Mesendoderm (in vitro differentiated cells): ENCODE data around the gene SLC8A1.

ENCODE experiments used
- DNase-seq: peaks from one replicate; pipeline ENCODE4 v3.0.0; 2013
- H2AK5ac ChIP-seq: 2 replicates; pipeline ENCODE4 v1.6.1; 2013; ENCODE audit warnings: low read length, inconsistent platforms
- H2BK120ac ChIP-seq: 2 replicates; pipeline ENCODE4 v1.6.1; 2013; ENCODE audit warnings: low read depth, mild to moderate bottlenecking, low read length, moderate library complexity, mixed read lengths
- H2BK15ac ChIP-seq: replicated peaks from 2 replicates; pipeline ENCODE4 v1.6.1; 2013; ENCODE audit warnings: low read depth, mild to moderate bottlenecking, moderate library complexity
- H2BK5ac ChIP-seq: 2 replicates; pipeline ENCODE4 v1.6.1; 2013; ENCODE audit warnings: low read length, inconsistent platforms
- H3K18ac ChIP-seq: 2 replicates; pipeline ENCODE4 v1.6.1; 2013; ENCODE audit warnings: mild to moderate bottlenecking, low read length, mixed read lengths
- H3K23ac ChIP-seq: one replicate; pipeline ENCODE4 v1.6.1; 2013; ENCODE audit warnings: low read length
- H3K27ac ChIP-seq: 2 replicates; pipeline ENCODE4 v1.5.1; 2013; ENCODE audit warnings: low read depth, mild to moderate bottlenecking, inconsistent platforms, low read length, moderate library complexity
- H3K27me3 ChIP-seq: 2 replicates; pipeline ENCODE4 v1.6.1; 2013; ENCODE audit warnings: low read length, control low read depth, mild to moderate bottlenecking, inconsistent platforms; ENCODE audit not compliant: insufficient read depth, poor library complexity
- H3K36me3 ChIP-seq: 2 replicates; pipeline ENCODE4 v1.6.1; 2013; ENCODE audit warnings: low read length, inconsistent platforms; ENCODE audit not compliant: control insufficient read depth, insufficient read depth
- H3K4ac ChIP-seq: one replicate; pipeline ENCODE4 v1.6.1; 2013; ENCODE audit warnings: low read depth, mild to moderate bottlenecking, low read length, moderate library complexity
- H3K4me1 ChIP-seq: 2 replicates; pipeline ENCODE4 v1.6.1; 2013; ENCODE audit warnings: low read depth, low read length, inconsistent platforms; ENCODE audit not compliant: control insufficient read depth
- H3K4me2 ChIP-seq: 2 replicates; pipeline ENCODE4 v1.6.1; 2013; ENCODE audit warnings: low read length
- H3K4me3 ChIP-seq: 2 replicates; pipeline ENCODE4 v1.5.1; 2013; ENCODE audit warnings: mild to moderate bottlenecking, low read length
- H3K56ac ChIP-seq: one replicate; pipeline ENCODE4 v1.6.1; 2013; ENCODE audit warnings: low read length
- H3K79me1 ChIP-seq: 2 replicates; pipeline ENCODE4 v1.6.1; 2013; ENCODE audit warnings: low read length, inconsistent platforms
- H3K79me2 ChIP-seq: 2 replicates; pipeline ENCODE4 v1.6.1; 2013; ENCODE audit warnings: mild to moderate bottlenecking, low read length; ENCODE audit not compliant: control insufficient read depth, insufficient read depth
- H3K9ac ChIP-seq: 2 replicates; pipeline ENCODE4 v1.6.1; 2013; ENCODE audit warnings: low read length, inconsistent platforms
- H4K5ac ChIP-seq: one replicate; pipeline ENCODE4 v1.6.1; 2013; ENCODE audit warnings: low read length
- H4K8ac ChIP-seq: one replicate; pipeline ENCODE4 v1.6.1; 2013; ENCODE audit warnings: low read depth, mild to moderate bottlenecking, control low read depth, low read length, moderate library complexity
- WGBS: extraction: QIAGEN DNeasy Blood & Tissue Kit; methylation state at CpG from one replicate; pipeline ENCODE4 v1.1.7; 2013; ENCODE audit warnings: low lambda C conversion rate, missing lambda C conversion rate; ENCODE audit not compliant: insufficient coverage; ENCODE audit errors: extremely low coverage; 5-methylcytosine and 5-hydroxymethylcytosine counted together

Gene SLC8A1

DNA sequence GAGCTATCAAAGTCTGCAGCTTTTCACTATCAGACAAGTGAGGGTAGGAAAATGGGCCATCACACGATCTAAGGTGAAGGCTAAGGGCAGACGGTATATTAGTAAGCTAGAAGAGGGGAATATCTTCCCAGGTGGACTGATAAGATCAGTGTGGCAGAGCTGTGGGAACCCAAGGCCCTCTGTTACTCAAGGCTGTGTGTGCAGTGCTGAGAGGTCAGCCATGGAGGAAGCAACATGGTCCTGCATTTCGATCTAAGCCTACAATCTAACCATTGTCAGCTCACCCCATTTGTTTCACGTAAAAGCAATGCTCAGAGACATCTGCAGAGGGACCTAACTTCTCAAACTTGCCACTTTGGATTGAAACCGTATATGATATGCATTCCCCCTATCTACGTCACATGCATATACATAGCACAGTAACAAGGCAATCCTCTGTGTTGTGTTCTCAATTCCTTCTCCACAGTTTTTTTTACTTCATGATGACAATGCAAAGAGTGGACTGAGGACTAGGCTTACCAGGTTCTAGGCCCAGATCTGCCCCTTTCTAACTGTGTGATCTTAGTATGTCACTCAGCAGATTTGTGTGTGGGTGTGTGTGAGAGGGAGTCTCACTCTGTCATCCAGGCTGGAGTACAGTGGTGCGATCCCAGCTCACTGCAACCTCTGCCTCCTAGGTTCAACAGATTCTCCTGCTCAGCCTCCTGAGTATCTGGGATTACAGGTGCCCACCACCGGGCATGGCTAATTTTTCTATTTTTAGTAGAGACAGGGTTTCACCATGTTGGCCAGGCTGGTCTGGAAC is 45.2 kb downstream of the SLC8A1 start:
- Histone ChIP-seq H3K27ac (no peak overlapping the region), H3K4me1 (no peaks in the 10 kb centered on the region), H3K18ac (no peak overlapping the region), H2BK120ac (no peak overlapping the region), H4K8ac (no peak overlapping the region), H2BK15ac (no peak overlapping the region), H3K9ac (no peak overlapping the region), H3K4ac (no peak overlapping the region), H3K79me1 (no peaks in the 10 kb centered on the region), H3K36me3 (no peaks in the 10 kb centered on the region), H2AK5ac (no peak overlapping the region), H3K4me3 (no peak overlapping the region), H3K79me2 (no peaks in the 10 kb centered on the region), H3K56ac (no peak overlapping the region), H3K23ac (no peak overlapping the region), H3K27me3 (no peaks in the 10 kb centered on the region), H2BK5ac (no peak overlapping the region), H4K5ac (no peak overlapping the region), H3K4me2 (no peak overlapping the region)
- DNase-seq, result no peak
- WGBS, result no CpG with 5 or more reads among the region's 8 CpGs

- H3K18ac ChIP-seq, result no peak overlapping the region
- H4K5ac ChIP-seq, result no peak overlapping the region
- DNase-seq, result no peak
- H3K27me3 ChIP-seq, result no peaks in the 10 kb centered on the region
- no peak overlapping the region for H4K8ac ChIP-seq
- no peak overlapping the region for H3K9ac ChIP-seq
- H3K79me2 ChIP-seq, result no peaks in the 10 kb centered on the region
- no peaks in the 10 kb centered on the region for H3K36me3 ChIP-seq
- H2BK15ac ChIP-seq, result no peak overlapping the region
- H3K4me3 ChIP-seq, result no peak overlapping the region
- no peaks in the 10 kb centered on the region for H3K4me1 ChIP-seq
- no peak overlapping the region for H2BK120ac ChIP-seq
- H3K27ac ChIP-seq, result no peak overlapping the region
- WGBS, result no CpG with 5 or more reads among the region's 3 CpGs
- H2AK5ac ChIP-seq, result no peak overlapping the region
- no peak overlapping the region for H3K56ac ChIP-seq
- H3K4ac ChIP-seq, result no peak overlapping the region
- H3K79me1 ChIP-seq, result no peaks in the 10 kb centered on the region
- no peak overlapping the region for H3K23ac ChIP-seq
- no peak overlapping the region for H3K4me2 ChIP-seq
- no peak overlapping the region for H2BK5ac ChIP-seq
Measured at GRCh38 chr2:40405465-40405864, 46.4 kb downstream of the SLC8A1 start.

- no peaks in the 10 kb centered on the region for H3K27me3 ChIP-seq
- H3K27ac ChIP-seq, result no peak overlapping the region
- no peak overlapping the region for H3K4me3 ChIP-seq
- no peaks in the 10 kb centered on the region for H3K79me1 ChIP-seq
- H3K18ac ChIP-seq, result no peak overlapping the region
- H3K4me1 ChIP-seq, result no peaks in the 10 kb centered on the region
- no peak overlapping the region for H4K8ac ChIP-seq
- no peak overlapping the region for H2BK120ac ChIP-seq
- H3K79me2 ChIP-seq, result no peaks in the 10 kb centered on the region
- no CpG with 5 or more reads among the region's 4 CpGs for WGBS
- no peak for DNase-seq
- no peak overlapping the region for H3K23ac ChIP-seq
- no peak overlapping the region for H2AK5ac ChIP-seq
- H3K36me3 ChIP-seq, result no peaks in the 10 kb centered on the region
- no peak overlapping the region for H3K56ac ChIP-seq
- H2BK5ac ChIP-seq, result no peak overlapping the region
- H3K4ac ChIP-seq, result no peak overlapping the region
- no peak overlapping the region for H2BK15ac ChIP-seq
- no peak overlapping the region for H3K4me2 ChIP-seq
- no peak overlapping the region for H4K5ac ChIP-seq
- H3K9ac ChIP-seq, result no peak overlapping the region
Measured at GRCh38 chr2:40404517-40404916, 47.4 kb downstream of the SLC8A1 start.

GRCh38 chr2:40403233-40403836 is 48.6 kb downstream of the SLC8A1 start:
- Histone ChIP-seq H3K4me3 (no peak overlapping the region), H4K8ac (no peak overlapping the region), H2BK5ac (no peak overlapping the region), H3K36me3 (no peaks in the 10 kb centered on the region), H3K27ac (no peak overlapping the region), H3K9ac (no peak overlapping the region), H3K27me3 (no peaks in the 10 kb centered on the region), H3K4ac (no peak overlapping the region), H3K4me1 (no peaks in the 10 kb centered on the region), H3K56ac (no peak overlapping the region), H3K79me2 (no peaks in the 10 kb centered on the region), H2BK120ac (no peak overlapping the region), H2AK5ac (no peak overlapping the region), H3K23ac (no peak overlapping the region), H3K79me1 (no peaks in the 10 kb centered on the region), H3K4me2 (no peak overlapping the region), H4K5ac (no peak overlapping the region), H2BK15ac (no peak overlapping the region), H3K18ac (no peak overlapping the region)
- no CpG with 5 or more reads among the region's 4 CpGs for WGBS
- no peak for DNase-seq

- no CpG with 5 or more reads among the region's 3 CpGs for WGBS
- H3K4me1 ChIP-seq, result no peaks in the 10 kb centered on the region
- no peak overlapping the region for H4K8ac ChIP-seq
- no peak overlapping the region for H3K18ac ChIP-seq
- H3K56ac ChIP-seq, result no peak overlapping the region
- H4K5ac ChIP-seq, result no peak overlapping the region
- H3K79me1 ChIP-seq, result no peaks in the 10 kb centered on the region
- no peak overlapping the region for H2BK15ac ChIP-seq
- H2AK5ac ChIP-seq, result no peak overlapping the region
- no peak overlapping the region for H3K23ac ChIP-seq
- H3K9ac ChIP-seq, result no peak overlapping the region
- no peak overlapping the region for H3K4ac ChIP-seq
- no peaks in the 10 kb centered on the region for H3K27me3 ChIP-seq
- H3K36me3 ChIP-seq, result no peaks in the 10 kb centered on the region
- H3K27ac ChIP-seq, result no peak overlapping the region
- no peak overlapping the region for H3K4me3 ChIP-seq
- H2BK5ac ChIP-seq, result no peak overlapping the region
- no peaks in the 10 kb centered on the region for H3K79me2 ChIP-seq
- no peak overlapping the region for H2BK120ac ChIP-seq
- no peak overlapping the region for H3K4me2 ChIP-seq
- peak; percentile 78 for DNase-seq
Measured at GRCh38 chr2:40401896-40402295, 50.0 kb downstream of the SLC8A1 start.
